Measurements from ENCODE around the gene PLCL1.

The PLCL1 gene

GRCh38 chr2:197941715-197942114 is 137.3 kb downstream of the PLCL1 start:
- intact Hi-C loops (cut with DNase I): no loop called here
- DNase-seq: no peak

DNA sequence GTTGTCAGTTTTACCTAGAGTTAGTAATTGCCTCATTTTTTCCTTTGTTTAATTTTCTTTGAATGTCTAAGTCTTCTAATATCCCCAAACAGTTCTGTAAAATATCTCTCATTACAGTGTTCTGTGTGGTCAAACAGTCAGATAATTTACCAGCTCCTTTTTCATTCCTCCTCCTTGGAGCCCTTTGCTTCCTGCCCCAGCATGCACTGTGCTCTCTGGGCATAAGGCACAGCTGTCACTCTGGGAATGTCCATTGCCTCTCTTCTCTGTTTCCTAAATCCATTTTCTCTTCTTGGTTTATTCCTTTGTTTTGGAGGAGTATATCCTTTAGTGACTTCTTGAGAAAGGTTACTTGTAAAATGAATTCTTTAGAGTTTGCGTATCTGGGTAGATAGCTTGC is 139.3 kb downstream of the PLCL1 start:
- intact Hi-C loops (cut with DNase I): no loop called here
- DNase-seq: no peak

DNA sequence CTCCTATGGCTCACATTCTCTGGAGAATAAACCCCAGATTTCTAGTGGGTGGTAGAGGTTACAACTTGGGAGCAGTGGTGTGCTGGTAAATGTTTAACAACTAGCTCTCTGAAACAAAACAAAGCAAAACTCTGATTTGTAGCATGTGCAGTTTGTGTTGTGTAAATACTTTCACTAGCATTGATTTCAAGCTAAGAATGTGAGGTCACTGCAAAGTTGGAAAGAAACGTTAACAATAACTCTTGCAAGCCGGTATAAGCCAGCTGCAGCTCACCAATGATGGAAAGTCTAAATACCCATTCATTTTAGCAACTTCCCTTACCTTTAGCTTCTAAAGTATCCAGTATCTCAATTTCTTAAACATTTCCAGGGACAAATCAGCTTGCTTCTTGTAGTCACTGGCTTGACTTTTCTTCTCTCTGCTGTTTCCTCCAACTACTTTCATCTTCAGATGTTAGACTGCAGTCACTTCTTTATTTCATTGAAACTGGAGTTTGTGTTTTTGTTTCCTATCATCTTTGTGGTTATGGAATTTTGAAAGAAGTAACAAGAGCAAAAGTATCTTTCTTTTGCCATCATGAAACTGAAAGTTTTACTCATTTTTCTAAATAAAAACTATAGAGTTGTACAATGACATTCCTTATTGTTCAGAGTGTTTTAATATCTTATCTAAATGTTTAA is 140.2 kb downstream of the PLCL1 start:
- intact Hi-C loops (cut with DNase I): no loop called here
- DNase-seq: no peak

DNA sequence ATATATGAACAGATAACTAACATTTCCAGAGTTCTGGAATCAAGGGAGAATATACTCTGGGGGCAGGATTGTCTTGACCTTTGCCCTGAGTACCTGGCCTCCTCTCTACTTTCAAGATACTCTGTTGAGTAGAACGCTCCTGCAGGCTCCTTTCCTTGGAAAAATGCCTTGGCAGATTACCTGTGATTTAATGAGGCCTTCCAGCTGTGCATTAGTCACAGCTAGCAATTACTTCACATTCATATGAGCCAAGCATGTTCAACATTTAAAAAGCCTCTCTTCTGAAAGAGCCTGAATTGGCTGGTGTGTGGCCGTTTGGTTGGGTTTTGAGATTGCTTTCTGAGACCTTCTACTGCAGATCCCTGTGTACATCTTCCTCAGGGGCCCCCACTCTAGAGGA is 142.2 kb downstream of the PLCL1 start:
- no peak for DNase-seq
- intact Hi-C loops (cut with DNase I): no loop called here

DNA sequence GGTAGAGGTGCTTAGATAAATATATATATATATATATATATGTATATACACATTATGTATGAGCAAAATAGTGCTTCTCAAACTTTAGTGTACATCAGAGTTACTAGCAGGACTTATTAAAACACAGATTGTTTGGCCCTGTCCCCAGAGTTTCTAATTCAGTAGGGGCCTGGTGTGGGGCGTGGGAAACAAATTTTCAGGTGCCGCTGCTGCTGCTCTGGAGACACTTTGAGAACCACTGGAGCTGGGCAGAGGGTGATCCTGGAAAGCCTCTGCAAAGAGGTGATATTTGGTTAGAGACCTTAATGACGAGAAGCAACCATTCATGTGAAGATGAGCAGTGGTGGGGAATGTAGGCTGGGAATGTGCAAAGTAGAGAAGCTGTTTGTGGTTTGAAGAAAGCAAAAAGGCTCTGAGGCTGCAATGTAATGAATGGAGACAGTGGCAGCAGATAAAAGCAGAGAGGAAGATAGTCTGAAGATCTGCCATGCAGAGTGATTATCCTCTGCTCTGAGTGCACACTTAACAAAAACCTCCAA is 142.9 kb downstream of the PLCL1 start:
- DNase-seq: no peak
- intact Hi-C loops (cut with DNase I): no loop called here

DNA sequence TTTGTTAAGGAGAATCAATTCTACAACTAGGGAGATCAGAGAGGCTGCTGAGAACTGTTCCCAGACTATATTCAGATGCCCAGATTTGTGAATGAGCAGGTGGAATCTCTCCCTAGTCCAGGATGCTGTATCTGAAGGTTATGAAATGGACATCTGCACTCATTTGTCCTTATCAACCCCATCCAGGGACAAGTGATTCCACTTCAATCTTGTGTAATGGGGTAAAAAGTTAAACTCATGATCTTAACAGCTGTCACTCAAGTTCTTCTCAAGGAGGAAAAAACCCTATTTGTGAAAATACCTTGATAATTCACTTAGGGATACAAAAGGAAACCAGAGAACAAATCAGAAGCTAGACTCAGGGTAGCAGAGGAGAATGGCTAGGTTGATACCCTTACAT is 144.8 kb downstream of the PLCL1 start:
- intact Hi-C loops (cut with DNase I): no loop called here

GRCh38 chr2:197950006-197950405 is 145.6 kb downstream of the PLCL1 start:
- no peak for DNase-seq
- intact Hi-C loops (cut with DNase I): no loop called here

More for the DNA sequence above, 144.8 kb downstream of the PLCL1 start:
- no peak for DNase-seq

DNA sequence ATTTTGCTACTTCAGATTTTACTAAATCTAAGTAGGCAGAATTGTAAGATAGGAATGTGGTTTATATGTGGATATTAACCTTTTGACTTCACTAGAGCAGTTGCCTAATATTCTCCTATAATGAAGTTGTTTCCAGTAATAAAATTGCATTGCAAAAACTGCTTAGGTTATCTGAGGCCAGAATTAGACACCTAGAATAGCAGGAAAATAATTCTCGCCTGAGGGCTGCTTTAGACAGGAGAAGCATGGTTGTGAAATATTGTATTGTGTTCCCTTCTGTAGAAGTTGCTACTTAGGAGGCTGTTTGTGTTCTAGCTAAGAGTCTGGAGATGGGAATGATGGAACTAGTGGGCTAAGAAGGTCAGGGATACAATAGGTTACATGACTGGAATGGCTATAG is 146.3 kb downstream of the PLCL1 start:
- intact Hi-C loops (cut with DNase I): no loop called here
- DNase-seq: no peak

DNA sequence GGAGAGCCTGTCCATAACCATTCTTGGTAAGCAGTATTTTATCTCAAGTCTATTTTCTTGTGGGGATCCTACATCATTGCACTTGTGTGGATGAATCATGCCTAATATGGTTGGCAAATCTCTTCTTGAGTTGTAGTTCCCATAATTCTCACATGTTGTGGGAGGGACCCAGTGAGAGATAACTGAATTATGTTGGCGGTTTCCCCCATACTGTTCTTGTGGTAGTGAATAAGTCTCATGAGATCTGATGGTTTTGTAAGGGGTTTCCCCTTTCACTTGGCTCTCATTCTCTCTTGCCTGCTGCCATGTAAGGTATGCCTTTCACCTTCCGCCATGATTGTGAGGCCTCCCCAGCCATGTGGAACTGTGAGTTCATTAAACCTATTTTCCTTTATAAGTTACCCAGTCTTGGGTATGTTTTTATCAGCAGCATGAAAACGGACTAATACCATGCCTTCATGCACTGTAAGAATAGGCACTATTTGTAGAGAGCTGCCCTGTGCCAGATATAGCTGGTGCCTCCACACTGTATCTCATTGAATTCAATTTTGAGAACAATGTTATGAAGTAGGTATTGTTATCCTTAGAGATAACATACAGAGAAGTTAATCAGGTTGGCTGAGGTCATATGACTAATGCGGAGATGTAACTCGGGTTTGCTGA is 148.3 kb downstream of the PLCL1 start:
- DNase-seq: no peak
- intact Hi-C loops (cut with DNase I): no loop called here

- intact Hi-C loops (cut with DNase I): no loop called here
These were observed 149.9 kb downstream of the PLCL1 start for GRCh38 chr2:197954328-197954727.

DNA sequence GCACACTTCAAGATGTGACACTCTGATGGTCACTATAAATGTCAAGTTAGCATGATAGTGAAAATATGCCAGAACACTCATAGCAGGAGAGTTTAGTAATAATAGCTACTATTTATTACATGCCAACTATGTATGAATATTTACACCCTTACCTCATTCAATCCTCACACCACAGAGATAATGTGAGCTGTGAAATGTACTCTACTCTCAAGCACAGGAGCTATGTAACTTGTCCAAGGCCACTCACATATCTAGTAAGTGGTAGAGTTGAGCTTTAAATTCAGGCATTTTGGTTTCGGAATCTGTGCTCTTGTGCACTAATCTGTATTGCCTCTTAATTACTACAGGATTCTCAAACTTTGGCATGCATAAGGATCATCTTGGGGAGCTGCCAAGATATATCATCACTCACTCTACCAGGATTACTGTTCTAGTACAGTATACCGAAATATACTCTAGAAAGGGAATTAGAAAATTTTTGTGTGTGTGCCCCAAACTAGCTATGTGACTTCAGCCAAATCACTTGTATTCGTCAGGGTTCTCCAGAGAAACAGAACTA is 154.3 kb downstream of the PLCL1 start:
- DNase-seq: no peak
- intact Hi-C loops (cut with DNase I): no loop called here

More at GRCh38 chr2:197954328-197954727, 149.9 kb downstream of the PLCL1 start:
- no peak for DNase-seq

DNA sequence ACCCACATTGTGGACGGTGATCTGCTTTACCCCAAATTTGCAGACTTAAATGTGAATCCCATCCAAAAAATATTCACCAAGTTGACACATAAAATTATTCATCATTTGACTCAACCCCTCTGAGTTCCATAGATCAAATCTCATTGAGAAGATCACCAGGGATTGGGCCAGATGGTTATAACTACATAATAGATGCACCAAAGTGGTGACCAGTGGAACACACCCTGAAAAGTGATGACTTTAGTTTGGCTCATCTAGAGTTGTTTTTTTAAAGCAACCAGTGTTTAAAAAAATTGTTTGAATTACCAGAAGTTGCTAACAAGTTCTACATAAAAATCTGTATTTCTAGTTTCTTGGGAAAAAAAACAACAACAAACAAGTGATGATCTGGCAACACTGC is 155.0 kb downstream of the PLCL1 start:
- intact Hi-C loops (cut with DNase I): no loop called here
- no peak for DNase-seq

DNA sequence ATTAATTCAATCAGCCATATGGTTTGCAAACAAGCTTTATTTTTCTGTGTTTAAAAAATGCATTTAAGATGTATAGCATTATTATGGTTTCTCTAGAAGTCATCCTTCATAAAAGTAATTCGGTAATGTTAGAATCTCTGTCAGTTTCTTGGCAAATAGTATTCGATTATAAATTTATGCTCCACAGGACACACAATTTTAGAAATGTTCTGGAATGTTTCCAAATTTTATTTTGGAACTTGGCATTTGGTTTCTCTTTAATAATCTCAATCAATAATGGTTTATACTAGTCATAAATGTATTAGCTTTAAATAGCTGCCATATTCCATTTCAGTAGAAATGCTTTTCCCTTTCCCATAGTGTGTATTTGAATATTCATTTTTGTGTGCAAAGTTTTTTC is 156.4 kb downstream of the PLCL1 start:
- no peak for DNase-seq
- intact Hi-C loops (cut with DNase I): no loop called here

- DNase-seq: no peak
- intact Hi-C loops (cut with DNase I): no loop called here
These were observed 160.3 kb downstream of the PLCL1 start for GRCh38 chr2:197964720-197965119.

GRCh38 chr2:197965756-197966155 is 161.4 kb downstream of the PLCL1 start:
- intact Hi-C loops (cut with DNase I): no loop called here
- no peak for DNase-seq

DNA sequence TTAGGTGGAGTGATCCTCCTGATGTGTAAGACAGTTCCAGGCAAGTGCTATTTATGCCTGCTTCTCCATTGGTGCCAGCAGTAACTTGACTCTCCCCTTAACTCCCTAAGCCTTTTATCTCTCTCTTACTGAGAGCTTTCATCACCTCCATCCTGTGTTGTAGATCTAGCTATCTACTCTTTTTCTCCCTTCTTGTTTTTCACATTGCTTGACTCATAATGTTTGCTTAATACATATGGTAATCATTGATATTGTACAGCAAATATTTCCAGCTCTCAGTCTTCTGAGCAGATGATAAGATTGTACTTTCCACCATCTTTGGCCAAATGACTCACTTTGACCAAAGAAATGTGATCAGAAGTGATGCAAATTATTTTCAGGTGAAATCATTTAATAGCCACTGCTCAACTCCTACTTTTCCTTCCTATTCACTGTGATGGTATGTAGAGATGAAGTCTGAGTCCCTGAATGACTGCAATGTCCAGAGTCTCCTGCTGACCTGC is 165.0 kb downstream of the PLCL1 start:
- DNase-seq: no peak
- intact Hi-C loops (cut with DNase I): no loop called here

- intact Hi-C loops (cut with DNase I): no loop called here
- no peak for DNase-seq
These were observed 167.7 kb downstream of the PLCL1 start for GRCh38 chr2:197972061-197972460.

DNA sequence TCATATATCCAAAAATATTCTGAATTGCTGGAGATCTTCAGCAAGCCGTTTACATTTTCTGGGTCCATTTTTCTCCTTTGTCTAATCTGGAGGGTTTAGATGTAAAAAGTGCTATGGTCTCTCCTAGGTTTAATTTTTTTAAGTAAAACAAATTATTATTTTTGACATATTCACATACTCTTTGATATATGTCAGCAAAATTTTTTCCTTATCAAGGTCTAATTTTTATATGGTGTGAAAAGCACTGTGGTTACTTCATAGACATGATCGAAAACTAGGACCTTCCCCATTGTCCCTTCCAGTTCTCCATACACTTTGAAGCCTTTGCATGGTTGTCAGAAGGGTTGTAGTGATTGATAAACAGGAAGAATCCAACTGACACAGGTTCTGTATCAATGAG is 168.2 kb downstream of the PLCL1 start:
- DNase-seq: no peak
- intact Hi-C loops (cut with DNase I): no loop called here

DNA sequence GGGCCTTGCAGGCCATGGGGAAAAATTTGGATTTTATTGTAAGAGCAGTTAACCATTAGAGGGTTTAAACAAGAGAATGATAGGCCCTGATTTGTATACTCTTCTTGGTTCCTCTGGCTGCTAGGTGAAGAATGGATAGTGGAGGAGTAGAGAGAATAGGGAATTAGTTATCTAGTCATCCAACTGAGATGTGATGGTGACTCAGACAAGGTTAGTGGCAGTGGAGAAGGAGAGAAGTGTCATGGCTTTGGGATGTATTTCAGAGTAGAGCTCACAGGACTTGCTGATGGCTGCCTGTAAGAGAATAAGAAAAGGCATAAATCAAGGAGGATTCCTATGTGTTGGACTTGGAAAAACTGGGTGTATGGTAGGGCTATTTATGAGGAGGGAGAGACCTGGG is 169.4 kb downstream of the PLCL1 start:
- intact Hi-C loops (cut with DNase I): no loop called here
- DNase-seq: no peak

DNA sequence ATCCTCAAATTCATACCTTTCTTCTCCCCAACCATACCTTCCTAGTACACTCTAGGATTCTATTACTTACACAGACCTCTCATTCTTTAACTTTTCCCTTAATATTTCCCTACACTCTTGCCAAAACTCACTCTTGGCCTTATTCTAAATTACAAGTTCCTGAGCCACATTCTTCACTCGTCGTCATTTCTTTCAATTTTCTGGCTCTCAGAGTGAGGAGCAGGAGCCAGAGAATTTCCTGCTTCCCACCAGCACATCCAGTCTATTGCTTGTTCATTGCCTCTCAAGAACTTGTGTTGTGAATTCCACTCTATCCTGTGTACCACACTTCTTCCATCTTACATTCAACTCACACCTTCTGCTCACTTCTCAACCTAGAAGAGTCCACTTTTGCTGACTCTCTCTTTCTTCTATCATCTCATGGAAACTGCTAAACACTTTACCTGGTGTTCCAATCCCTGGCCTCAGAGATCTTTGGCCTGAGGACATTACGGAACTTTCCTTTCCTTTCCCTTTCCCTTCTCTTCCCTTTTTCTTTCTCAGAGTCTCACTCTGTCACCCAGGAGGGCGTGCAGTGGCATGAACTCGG is 171.6 kb downstream of the PLCL1 start:
- DNase-seq: no peak

DNA sequence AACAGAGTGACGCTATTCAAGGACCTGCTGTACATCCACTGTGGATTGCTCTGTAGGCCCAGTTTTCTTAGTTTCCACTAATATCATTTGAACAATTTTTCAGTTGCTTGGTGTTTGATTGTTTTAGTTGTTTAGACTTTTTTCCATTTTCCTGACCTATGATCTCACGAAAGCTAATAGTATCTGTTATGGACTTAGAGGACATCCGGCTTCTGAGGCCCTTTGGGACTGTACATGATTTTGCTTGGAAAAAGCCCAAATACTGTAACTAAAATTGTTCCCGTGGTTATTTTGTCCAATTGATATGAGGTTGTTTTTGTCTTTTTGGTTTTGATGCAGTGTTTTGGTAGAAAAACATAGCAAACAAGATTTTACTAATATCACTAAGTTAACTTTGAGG is 174.6 kb downstream of the PLCL1 start:
- no peak for DNase-seq
- intact Hi-C loops (cut with DNase I): no loop called here

More for the DNA sequence above, 171.6 kb downstream of the PLCL1 start:
- intact Hi-C loops (cut with DNase I): no loop called here
